Suprapubic skin (tissue), 4 donors: ENCODE data around the gene FKRP.

Experiments used
- CTCF ChIP-seq, 2 donors: fragments of 200-600 bp in 1 of 2; fragments of 450-650 bp in 1 of 2; sonication (generic) in 1 of 2; IDR thresholded peaks; one replicate each; pipeline ENCODE4 v1.5.1; 2016 to 2019; ENCODE audit warnings: antibody characterized with exemption in 2 of 2, mild to moderate bottlenecking in 1 of 2, moderate library complexity in 1 of 2
- EP300 ChIP-seq: sonication (generic); formaldehyde crosslinking; IDR thresholded peaks from one replicate; pipeline ENCODE4 v1.6.1; 2017; ENCODE audit warnings: antibody characterized with exemption
- POLR2A ChIP-seq, 2 donors: fragments of 450-650 bp; IDR thresholded peaks; one replicate each; pipeline ENCODE4 v1.6.1; 2017; ENCODE audit warnings: antibody characterized with exemption in 2 of 2, mild to moderate bottlenecking in 2 of 2, moderate library complexity in 2 of 2
- POLR2AphosphoS5 ChIP-seq, 3 donors: sonication (generic); formaldehyde crosslinking; IDR thresholded peaks; one replicate each; pipeline ENCODE4 v1.6.1; 2017; ENCODE audit warnings: antibody characterized with exemption in 3 of 3

DNA sequence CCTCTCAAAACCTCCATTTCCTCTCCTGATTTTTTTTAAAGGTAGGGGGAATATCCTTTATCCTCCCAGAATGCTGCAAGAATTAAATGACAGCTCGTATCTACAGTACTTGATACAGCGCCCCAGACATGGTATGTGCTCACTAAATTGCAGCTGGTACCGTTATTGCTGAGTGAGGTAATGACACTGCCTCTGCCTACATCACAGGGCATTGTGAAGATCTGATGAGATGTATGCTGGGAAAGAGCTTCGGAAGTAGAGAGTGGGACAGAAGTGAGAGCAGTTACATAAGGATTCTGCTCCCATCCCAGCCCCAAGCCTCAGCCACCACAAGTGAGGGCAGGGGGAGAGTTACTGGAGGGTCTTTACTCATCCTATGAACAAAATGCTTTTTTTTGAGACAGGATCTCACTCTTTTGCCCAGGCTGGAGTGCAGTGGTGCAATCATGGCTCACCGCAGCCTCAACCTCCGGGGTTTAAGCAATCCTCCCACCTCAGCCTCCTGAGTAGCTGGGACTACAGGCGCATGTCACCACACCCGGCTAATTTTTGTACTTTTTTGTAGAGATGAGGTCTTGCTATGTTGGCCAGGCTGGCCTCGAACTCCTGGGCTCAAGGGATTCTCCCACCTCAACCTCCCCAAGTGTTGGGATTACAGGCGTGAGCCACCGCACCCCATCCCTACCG, 1.7 kb upstream of the FKRP start:
- TF ChIP-seq CTCF (IDR thresholded peaks at IDR 0.05) = no peak
- no peak for TF ChIP-seq POLR2A (IDR thresholded peaks at IDR 0.05)
- no peak for TF ChIP-seq EP300
- no peak for TF ChIP-seq POLR2AphosphoS5 (IDR thresholded peaks at IDR 0.05)
